Body of pancreas (tissue), 4 donors: ENCODE results near the gene MUC6. TPM values are rescaled to one million over a fixed set of nuclear protein-coding genes. Genes with fewer than 3 reads are reported as not detected.

Experiments
- ATAC-seq: fragments of 150-250 bp; one replicate; pipeline ENCODE4 v1.9.1; 2016
- DNase-seq, 4 donors: peaks; one replicate each; pipeline ENCODE4 v3.0.0-alpha.2; 2019
- H3K27ac ChIP-seq, 4 donors: fragments of 200-600 bp; sonication (generic); 1 replicate in 3 of 4; 2 replicates in 1 of 4; pipeline versions ENCODE4 v1.5.1 to v1.6.1; 2016 to 2019; ENCODE audit warnings: mild to moderate bottlenecking in 1 of 4, mixed read lengths in 1 of 4, moderate library complexity in 1 of 4
- H3K27me3 ChIP-seq, 2 donors: fragments of 200-600 bp; sonication (generic); one replicate each; pipeline ENCODE4 v1.6.0; 2016; ENCODE audit warnings: mild to moderate bottlenecking in 1 of 2
- H3K36me3 ChIP-seq, 2 donors: fragments of 200-600 bp; sonication (generic); replicated peaks in 1 of 2; 2 replicates each; pipeline ENCODE4 v1.5.1; 2016; ENCODE audit warnings: low read depth in 2 of 2; ENCODE audit not compliant: insufficient read depth in 1 of 2
- H3K4me1 ChIP-seq: fragments of 200-600 bp; sonication (generic); one replicate; pipeline ENCODE4 v1.6.0; 2016
- H3K4me3 ChIP-seq, 2 donors: fragments of 200-600 bp; sonication (generic); 1 replicate in 1 of 2; 2 replicates in 1 of 2; pipeline ENCODE4 v1.5.1; 2016 to 2019
- H3K9me3 ChIP-seq, 3 donors: fragments of 200-600 bp; sonication (generic); 1 replicate in 2 of 3; 2 replicates in 1 of 3; pipeline ENCODE4 v1.5.1; 2016
- CTCF ChIP-seq, 7 experiments: fragments of 450-650 bp in 4 of 7; fragments of 200-600 bp in 3 of 7; sonication (generic) in 3 of 7; IDR thresholded peaks; one replicate each; pipeline ENCODE4 v1.5.1; 2016 to 2019; ENCODE audit warnings: antibody characterized with exemption in 7 of 7
- POLR2A ChIP-seq, 3 donors: fragments of 450-650 bp; IDR thresholded peaks; one replicate each; pipeline ENCODE4 v1.6.1; 2016; ENCODE audit warnings: antibody characterized with exemption in 3 of 3, mild to moderate bottlenecking in 2 of 3
- WGBS, 2 donors: methylation state at CpG; one replicate each; pipeline ENCODE4 v1.1.5; 2017; 5-methylcytosine and 5-hydroxymethylcytosine counted together
- intact Hi-C: fragments of 100-400 bp; cut with DNase I; formaldehyde crosslinking; loops from one replicate; pipeline ENCODE4 v1.15.1; 2023
- total RNA-seq, 2 donors: library from RNA; depleted of rRNA; stranded (reverse); fragments of >200 nt; gene quantifications; one replicate each; pipeline ENCODE4 v1.1.0, GENCODE V29; 2016

The MUC6 gene
- total RNA-seq, 2 donors from 2014 or later = 101 to 194 TPM

GRCh38 chr11:971092-971690 lies 65.3 kb downstream of the MUC6 start:
- TF ChIP-seq CTCF (IDR thresholded peaks at IDR 0.05) (no peak), POLR2A (IDR thresholded peaks at IDR 0.05) (no peak)
- H3K27ac ChIP-seq = no peak overlapping the region
- H3K27me3 ChIP-seq = no peaks in the 10 kb centered on the region
- ATAC-seq (no peak), DNase-seq (no peak)
- H3K4me1 ChIP-seq = peaks cover 10% of the 10 kb centered on the region
- peaks cover 0 to 19% of the 10 kb centered on the region in 2 donors for H3K36me3 ChIP-seq
- intact Hi-C loops = no loop called here
- H3K4me3 ChIP-seq = no peak overlapping the region
- WGBS, 2 donors = 78 to 82% methylated on average over 12 of the region's 12 CpGs
- no peaks in the 10 kb centered on the region for H3K9me3 ChIP-seq

- ATAC-seq (no peak), DNase-seq (no peak)
- Histone ChIP-seq H3K4me1 (peaks cover 12% of the 10 kb centered on the region), H3K4me3 (no peak overlapping the region), H3K36me3 (peaks cover 0 to 19% of the 10 kb centered on the region in 2 donors), H3K27ac (no peak overlapping the region), H3K9me3 (no peaks in the 10 kb centered on the region), H3K27me3 (no peaks in the 10 kb centered on the region)
- intact Hi-C loops = no loop called here
- WGBS, 2 donors = 75 to 86% methylated on average over 13 to 26 of the region's 26 CpGs
- no peak for TF ChIP-seq CTCF (IDR thresholded peaks at IDR 0.05)
- TF ChIP-seq POLR2A (IDR thresholded peaks at IDR 0.05) = no peak
These were observed 66.1 kb downstream of the MUC6 start for GRCh38 chr11:970319-970871.

GRCh38 chr11:969651-970205 lies 66.8 kb downstream of the MUC6 start:
- no peak for TF ChIP-seq POLR2A (IDR thresholded peaks at IDR 0.05)
- TF ChIP-seq CTCF (IDR thresholded peaks at IDR 0.05) = no peak
- peaks cover 0 to 19% of the 10 kb centered on the region in 2 donors for H3K36me3 ChIP-seq
- DNase-seq = no peak

GRCh38 chr11:968822-969221 lies 67.7 kb downstream of the MUC6 start:
- TF ChIP-seq POLR2A (IDR thresholded peaks at IDR 0.05) (no peak), CTCF (IDR thresholded peaks at IDR 0.05) (no peak)
- WGBS, 2 donors = 80 to 93% methylated on average over 1 to 14 of the region's 14 CpGs
- H3K9me3 ChIP-seq = no peaks in the 10 kb centered on the region
- ATAC-seq (no peak), DNase-seq (no peak)
- H3K36me3 ChIP-seq = peaks cover 0 to 18% of the 10 kb centered on the region in 2 donors
- intact Hi-C loops = no loop called here
- no peaks in the 10 kb centered on the region for H3K27me3 ChIP-seq
- no peak overlapping the region for H3K27ac ChIP-seq
- no peak overlapping the region for H3K4me3 ChIP-seq
- peaks cover 12% of the 10 kb centered on the region for H3K4me1 ChIP-seq

More at GRCh38 chr11:969651-970205, 66.8 kb downstream of the MUC6 start:
- H3K27ac ChIP-seq = no peak overlapping the region
- no peak for ATAC-seq
- intact Hi-C loops = no loop called here
- H3K4me1 ChIP-seq = peaks cover 12% of the 10 kb centered on the region
- no peak overlapping the region for H3K4me3 ChIP-seq
- H3K27me3 ChIP-seq = no peaks in the 10 kb centered on the region
- whole genome bisulfite sequencing, 2 donors = 88 to 89% methylated on average over 9 of the region's 9 CpGs
- no peaks in the 10 kb centered on the region for H3K9me3 ChIP-seq
